ENCODE data around the gene TSGA10IP. TPM values are rescaled to one million over a fixed set of nuclear protein-coding genes. Genes with fewer than 3 reads are reported as not detected.

Gene TSGA10IP
- total RNA-seq, 3 donors from 2014 or later, result not detected

DNA sequence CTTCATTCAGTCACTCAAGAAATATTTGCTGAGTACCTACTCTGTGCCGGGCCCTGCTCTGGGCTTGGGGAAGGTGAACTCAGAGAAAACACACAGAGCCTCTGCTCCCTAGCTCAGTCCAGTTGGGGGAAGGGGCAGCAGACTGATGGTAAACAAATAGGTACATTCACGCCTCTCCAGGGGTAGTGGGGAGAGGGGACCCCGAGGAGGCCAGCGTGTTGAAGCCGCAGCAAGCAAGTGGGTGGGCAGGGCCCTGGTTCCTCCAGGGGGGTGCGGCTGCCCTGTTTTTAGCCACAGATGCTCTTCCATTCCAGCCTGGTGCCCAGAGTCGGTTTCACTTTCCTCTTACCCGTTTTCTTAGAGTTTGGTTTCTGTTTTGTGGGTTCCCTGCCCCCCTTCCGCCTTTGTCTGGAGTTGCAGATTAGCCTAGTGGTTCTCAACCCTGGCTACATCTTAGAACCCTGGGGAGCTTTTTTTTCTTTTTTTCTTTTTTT is 17.3 kb upstream of the TSGA10IP start:
- no peak for TF ChIP-seq POLR2A (IDR thresholded peaks at IDR 0.05)
- TF ChIP-seq, protein P1, sequence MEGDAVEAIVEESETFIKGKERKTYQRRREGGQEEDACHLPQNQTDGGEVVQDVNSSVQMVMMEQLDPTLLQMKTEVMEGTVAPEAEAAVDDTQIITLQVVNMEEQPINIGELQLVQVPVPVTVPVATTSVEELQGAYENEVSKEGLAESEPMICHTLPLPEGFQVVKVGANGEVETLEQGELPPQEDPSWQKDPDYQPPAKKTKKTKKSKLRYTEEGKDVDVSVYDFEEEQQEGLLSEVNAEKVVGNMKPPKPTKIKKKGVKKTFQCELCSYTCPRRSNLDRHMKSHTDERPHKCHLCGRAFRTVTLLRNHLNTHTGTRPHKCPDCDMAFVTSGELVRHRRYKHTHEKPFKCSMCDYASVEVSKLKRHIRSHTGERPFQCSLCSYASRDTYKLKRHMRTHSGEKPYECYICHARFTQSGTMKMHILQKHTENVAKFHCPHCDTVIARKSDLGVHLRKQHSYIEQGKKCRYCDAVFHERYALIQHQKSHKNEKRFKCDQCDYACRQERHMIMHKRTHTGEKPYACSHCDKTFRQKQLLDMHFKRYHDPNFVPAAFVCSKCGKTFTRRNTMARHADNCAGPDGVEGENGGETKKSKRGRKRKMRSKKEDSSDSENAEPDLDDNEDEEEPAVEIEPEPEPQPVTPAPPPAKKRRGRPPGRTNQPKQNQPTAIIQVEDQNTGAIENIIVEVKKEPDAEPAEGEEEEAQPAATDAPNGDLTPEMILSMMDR (IDR thresholded peaks at IDR 0.05), result no peak
- Histone ChIP-seq H3K27me3 (no peaks in the 10 kb centered on the region), H3K36me3 (no peaks in the 10 kb centered on the region), H3K9me3 (no peaks in the 10 kb centered on the region), H3K4me1 (no peaks in the 10 kb centered on the region), H3K4me3 (peak overlapping the region in 1 of 3 donors; percentile 33), H3K27ac (no peak overlapping the region)
- no peak for DNase-seq (ENCODE audit: low spot score in 2 of 2)
- intact Hi-C loops (cut with DNase I; ENCODE audit: low total_unique reads), result no loop called here

- H3K4me1 ChIP-seq, result no peaks in the 10 kb centered on the region
- H3K27me3 ChIP-seq, result no peaks in the 10 kb centered on the region
- no peak for DNase-seq (ENCODE audit: low spot score in 2 of 2)
- H3K36me3 ChIP-seq, result no peaks in the 10 kb centered on the region
- intact Hi-C loops (cut with DNase I; ENCODE audit: low total_unique reads), result no loop called here
- H3K27ac ChIP-seq, result no peak overlapping the region
- TF ChIP-seq POLR2A (IDR thresholded peaks at IDR 0.05) (no peak), POLR2AphosphoS5 (IDR thresholded peaks at IDR 0.05) (no peak)
- TF ChIP-seq, protein P1 (IDR thresholded peaks at IDR 0.05), result no peak
- H3K4me3 ChIP-seq, result no peak overlapping the region
- H3K9me3 ChIP-seq, result no peaks in the 10 kb centered on the region
Observed at GRCh38 chr11:65928667-65929066, 16.6 kb upstream of the TSGA10IP start.

- no peak for DNase-seq (ENCODE audit: low spot score in 2 of 2)
- Histone ChIP-seq H3K4me3 (no peak overlapping the region), H3K36me3 (no peaks in the 10 kb centered on the region), H3K27ac (no peak overlapping the region), H3K27me3 (no peaks in the 10 kb centered on the region), H3K4me1 (no peaks in the 10 kb centered on the region), H3K9me3 (no peaks in the 10 kb centered on the region)
- TF ChIP-seq, protein P1 (IDR thresholded peaks at IDR 0.05), result no peak
- TF ChIP-seq POLR2AphosphoS5 (IDR thresholded peaks at IDR 0.05), result no peak
- TF ChIP-seq POLR2A (IDR thresholded peaks at IDR 0.05), result no peak
- intact Hi-C loops (cut with DNase I; ENCODE audit: low total_unique reads), result no loop called here
Observed at GRCh38 chr11:65931773-65932557, 13.3 kb upstream of the TSGA10IP start.

- Histone ChIP-seq H3K4me3 (no peak overlapping the region), H3K4me1 (no peaks in the 10 kb centered on the region), H3K36me3 (no peaks in the 10 kb centered on the region), H3K27ac (no peak overlapping the region), H3K9me3 (no peaks in the 10 kb centered on the region), H3K27me3 (no peaks in the 10 kb centered on the region)
- DNase-seq (ENCODE audit: low spot score in 2 of 2), result no peak
- intact Hi-C loops (cut with DNase I; ENCODE audit: low total_unique reads), result no loop called here
- TF ChIP-seq, protein P1 (IDR thresholded peaks at IDR 0.05), result no peak
- TF ChIP-seq POLR2A (IDR thresholded peaks at IDR 0.05) (no peak), POLR2AphosphoS5 (IDR thresholded peaks at IDR 0.05) (no peak)
Observed at GRCh38 chr11:65932558-65932919, 12.7 kb upstream of the TSGA10IP start.

- no peak overlapping the region for H3K4me3 ChIP-seq
- intact Hi-C loops (cut with DNase I; ENCODE audit: low total_unique reads), result no loop called here
- H3K9me3 ChIP-seq, result no peaks in the 10 kb centered on the region
- TF ChIP-seq, protein P1 (IDR thresholded peaks at IDR 0.05), result no peak
- TF ChIP-seq POLR2AphosphoS5 (IDR thresholded peaks at IDR 0.05) (no peak), POLR2A (IDR thresholded peaks at IDR 0.05) (no peak)
- H3K36me3 ChIP-seq, result no peaks in the 10 kb centered on the region
- H3K27ac ChIP-seq, result no peak overlapping the region
- H3K4me1 ChIP-seq, result no peaks in the 10 kb centered on the region
- H3K27me3 ChIP-seq, result no peaks in the 10 kb centered on the region
- no peak for DNase-seq (ENCODE audit: low spot score in 2 of 2)
Observed at GRCh38 chr11:65934014-65934413, 11.3 kb upstream of the TSGA10IP start.

Measured in breast epithelium (tissue), 4 donors.